GM18498 (cell line): Measurements from ENCODE around the gene SPATA12.

Source experiments
- ATAC-seq: cut with Tn5 transposase; IDR thresholded peaks from one replicate; pipeline ENCODE4 v1.9.1; 2021; ENCODE audit warnings: mild to moderate bottlenecking, moderate library complexity; ENCODE audit not compliant: unreplicated experiment

The SPATA12 gene

GRCh38 chr3:57048728-57049127 is 11.7 kb upstream of the SPATA12 start:
- ATAC-seq, result no peak

- no peak for ATAC-seq
Observed at GRCh38 chr3:57052662-57053061, 7.8 kb upstream of the SPATA12 start.

GRCh38 chr3:57053122-57053521 is 7.3 kb upstream of the SPATA12 start:
- no peak for ATAC-seq

GRCh38 chr3:57057351-57057750 is 3.1 kb upstream of the SPATA12 start:
- no peak for ATAC-seq

GRCh38 chr3:57059411-57059810 is 1.1 kb upstream of the SPATA12 start:
- ATAC-seq, result no peak

- ATAC-seq, result no peak
Observed at GRCh38 chr3:57061556-57061955, 1.1 kb downstream of the SPATA12 start.

GRCh38 chr3:57062101-57062631 is 1.7 kb downstream of the SPATA12 start:
- no peak for ATAC-seq

GRCh38 chr3:57063032-57063431 is 2.6 kb downstream of the SPATA12 start:
- no peak for ATAC-seq

GRCh38 chr3:57064001-57064400 is 3.5 kb downstream of the SPATA12 start:
- no peak for ATAC-seq

- ATAC-seq, result no peak
Observed at GRCh38 chr3:57064572-57064971, 4.1 kb downstream of the SPATA12 start.

GRCh38 chr3:57065588-57065987 is 5.1 kb downstream of the SPATA12 start:
- ATAC-seq, result no peak

GRCh38 chr3:57066471-57066870 is 6.0 kb downstream of the SPATA12 start:
- no peak for ATAC-seq

GRCh38 chr3:57068437-57069089 is 8.1 kb downstream of the SPATA12 start:
- peak; percentile 98 for ATAC-seq

GRCh38 chr3:57069503-57069902 is 9.0 kb downstream of the SPATA12 start:
- ATAC-seq, result no peak

- ATAC-seq, result no peak
Observed at GRCh38 chr3:57073628-57074027, 13.2 kb downstream of the SPATA12 start.

- ATAC-seq, result no peak
Observed at GRCh38 chr3:57074135-57074534, 13.7 kb downstream of the SPATA12 start.

GRCh38 chr3:57076422-57076951 is 16.0 kb downstream of the SPATA12 start:
- ATAC-seq, result no peak

- no peak for ATAC-seq
Observed at GRCh38 chr3:57077630-57078343, 17.3 kb downstream of the SPATA12 start.

- no peak for ATAC-seq
Observed at GRCh38 chr3:57078344-57078634, 17.8 kb downstream of the SPATA12 start.

GRCh38 chr3:57078635-57079473 is 18.4 kb downstream of the SPATA12 start:
- no peak for ATAC-seq

GRCh38 chr3:57079474-57079831 is 19.0 kb downstream of the SPATA12 start:
- no peak for ATAC-seq

- ATAC-seq, result no peak
Observed at GRCh38 chr3:57080171-57080570, 19.7 kb downstream of the SPATA12 start.
